Suprapubic skin (tissue), 4 donors: Measurements from ENCODE around the gene TMUB1. TPM values are rescaled to one million over a fixed set of nuclear protein-coding genes. Genes with fewer than 3 reads are reported as not detected.

Experiments used
- DNase-seq, 2 donors: peaks; one replicate each; pipeline ENCODE4 v3.0.0-alpha.2; 2019; ENCODE audit warnings: low spot score in 2 of 2
- H3K27ac ChIP-seq: fragments of 200-600 bp; sonication (generic); one replicate; pipeline ENCODE4 v1.5.1; 2019
- H3K27me3 ChIP-seq: fragments of 200-600 bp; sonication (generic); one replicate; pipeline ENCODE4 v1.5.1; 2019
- H3K36me3 ChIP-seq: fragments of 200-600 bp; sonication (generic); one replicate; pipeline ENCODE4 v1.5.1; 2019
- H3K4me1 ChIP-seq: fragments of 200-600 bp; sonication (generic); one replicate; pipeline ENCODE4 v1.5.1; 2019
- H3K4me3 ChIP-seq: fragments of 200-600 bp; sonication (generic); one replicate; pipeline ENCODE4 v1.5.1; 2019; ENCODE audit warnings: mild to moderate bottlenecking
- H3K9me3 ChIP-seq: fragments of 200-600 bp; sonication (generic); one replicate; pipeline ENCODE4 v1.5.1; 2019
- CTCF ChIP-seq, 2 donors: fragments of 200-600 bp in 1 of 2; fragments of 450-650 bp in 1 of 2; sonication (generic) in 1 of 2; IDR thresholded peaks; one replicate each; pipeline ENCODE4 v1.5.1; 2016 to 2019; ENCODE audit warnings: antibody characterized with exemption in 2 of 2, mild to moderate bottlenecking in 1 of 2, moderate library complexity in 1 of 2
- EP300 ChIP-seq: sonication (generic); formaldehyde crosslinking; IDR thresholded peaks from one replicate; pipeline ENCODE4 v1.6.1; 2017; ENCODE audit warnings: antibody characterized with exemption
- POLR2A ChIP-seq, 2 donors: fragments of 450-650 bp; IDR thresholded peaks; one replicate each; pipeline ENCODE4 v1.6.1; 2017; ENCODE audit warnings: antibody characterized with exemption in 2 of 2, mild to moderate bottlenecking in 2 of 2, moderate library complexity in 2 of 2
- POLR2AphosphoS5 ChIP-seq, 3 donors: sonication (generic); formaldehyde crosslinking; IDR thresholded peaks; one replicate each; pipeline ENCODE4 v1.6.1; 2017; ENCODE audit warnings: antibody characterized with exemption in 3 of 3
- WGBS: methylation state at CpG from one replicate; pipeline ENCODE4 v1.1.5; 2018; 5-methylcytosine and 5-hydroxymethylcytosine counted together
- total RNA-seq, 4 donors: library from RNA; depleted of rRNA; stranded (reverse); fragments of >200 nt; gene quantifications; one replicate each; pipeline ENCODE4 v1.1.0, GENCODE V29; 2016

TMUB1 gene
- total RNA-seq, 4 donors from 2014 or later: 32.5 to 50.3 (median 45.7) TPM

GRCh38 chr7:151116603-151117440, 33.5 kb upstream of the TMUB1 start:
- H3K36me3 ChIP-seq: peaks cover 43% of the 10 kb centered on the region
- H3K27ac ChIP-seq: peak overlapping the region; percentile 87
- no peaks in the 10 kb centered on the region for H3K9me3 ChIP-seq
- no peak for DNase-seq
- TF ChIP-seq POLR2AphosphoS5 (IDR thresholded peaks at IDR 0.05): no peak
- no peak for TF ChIP-seq POLR2A (IDR thresholded peaks at IDR 0.05)
- TF ChIP-seq EP300: no peak
- no peak for TF ChIP-seq CTCF (IDR thresholded peaks at IDR 0.05)
- no peaks in the 10 kb centered on the region for H3K27me3 ChIP-seq
- 58% methylated on average over 25 of the region's 27 CpGs for WGBS
- H3K4me3 ChIP-seq: peak overlapping the region; percentile 55
- peaks cover 42% of the 10 kb centered on the region for H3K4me1 ChIP-seq

GRCh38 chr7:151115836-151116418, 32.6 kb upstream of the TMUB1 start:
- Histone ChIP-seq H3K4me1 (peaks cover 47% of the 10 kb centered on the region), H3K4me3 (peak overlapping the region; percentile 55), H3K9me3 (no peaks in the 10 kb centered on the region), H3K36me3 (peaks cover 34% of the 10 kb centered on the region), H3K27me3 (no peaks in the 10 kb centered on the region), H3K27ac (peak overlapping the region; percentile 87)
- WGBS: 74% methylated on average over 6 of the region's 14 CpGs
- peak in 1 of 2 donors; percentile 10 for TF ChIP-seq POLR2A (IDR thresholded peaks at IDR 0.05)
- no peak for TF ChIP-seq POLR2AphosphoS5 (IDR thresholded peaks at IDR 0.05)
- DNase-seq: peak in 1 of 2 donors; percentile 84

GRCh38 chr7:151115121-151115835, 32.0 kb upstream of the TMUB1 start:
- Histone ChIP-seq H3K36me3 (peaks cover 27% of the 10 kb centered on the region), H3K27me3 (no peaks in the 10 kb centered on the region), H3K9me3 (no peaks in the 10 kb centered on the region), H3K4me1 (peaks cover 54% of the 10 kb centered on the region), H3K4me3 (peak overlapping the region; percentile 55), H3K27ac (peak overlapping the region; percentile 87)
- DNase-seq: no peak
- WGBS: 1% methylated on average over 25 of the region's 114 CpGs
- TF ChIP-seq POLR2A (IDR thresholded peaks at IDR 0.05): no peak
- TF ChIP-seq POLR2AphosphoS5 (IDR thresholded peaks at IDR 0.05): no peak
- TF ChIP-seq CTCF (IDR thresholded peaks at IDR 0.05): no peak

GRCh38 chr7:151114151-151115090, 31.1 kb upstream of the TMUB1 start:
- peaks cover 60% of the 10 kb centered on the region for H3K4me1 ChIP-seq
- no peaks in the 10 kb centered on the region for H3K9me3 ChIP-seq
- 81% methylated on average over 10 of the region's 101 CpGs for WGBS
- H3K4me3 ChIP-seq: peak overlapping the region; percentile 55
- TF ChIP-seq EP300: no peak
- no peak for TF ChIP-seq CTCF (IDR thresholded peaks at IDR 0.05)
- no peak for TF ChIP-seq POLR2AphosphoS5 (IDR thresholded peaks at IDR 0.05)
- TF ChIP-seq POLR2A (IDR thresholded peaks at IDR 0.05): no peak
- no peaks in the 10 kb centered on the region for H3K27me3 ChIP-seq
- H3K36me3 ChIP-seq: peaks cover 19% of the 10 kb centered on the region
- no peak for DNase-seq
- peak overlapping the region; percentile 87 for H3K27ac ChIP-seq
